Activated gamma-delta T cell treated with anti-CD3 and anti-CD28 coated beads, Interleukin-2, amount 50 U/mL, for 16 hours (primary cell): ENCODE results near the gene TTLL6.
"Not testable (repeated sequence)": the region's sequence is repeated elsewhere in the genome, so short reads cannot be mapped to it uniquely, and the experiment has no call there.

Experiments used
- DNase-seq: peaks from one replicate; pipeline ENCODE4 v3.0.0-alpha.2; 2020; ENCODE audit warnings: low read depth

The TTLL6 gene

DNA sequence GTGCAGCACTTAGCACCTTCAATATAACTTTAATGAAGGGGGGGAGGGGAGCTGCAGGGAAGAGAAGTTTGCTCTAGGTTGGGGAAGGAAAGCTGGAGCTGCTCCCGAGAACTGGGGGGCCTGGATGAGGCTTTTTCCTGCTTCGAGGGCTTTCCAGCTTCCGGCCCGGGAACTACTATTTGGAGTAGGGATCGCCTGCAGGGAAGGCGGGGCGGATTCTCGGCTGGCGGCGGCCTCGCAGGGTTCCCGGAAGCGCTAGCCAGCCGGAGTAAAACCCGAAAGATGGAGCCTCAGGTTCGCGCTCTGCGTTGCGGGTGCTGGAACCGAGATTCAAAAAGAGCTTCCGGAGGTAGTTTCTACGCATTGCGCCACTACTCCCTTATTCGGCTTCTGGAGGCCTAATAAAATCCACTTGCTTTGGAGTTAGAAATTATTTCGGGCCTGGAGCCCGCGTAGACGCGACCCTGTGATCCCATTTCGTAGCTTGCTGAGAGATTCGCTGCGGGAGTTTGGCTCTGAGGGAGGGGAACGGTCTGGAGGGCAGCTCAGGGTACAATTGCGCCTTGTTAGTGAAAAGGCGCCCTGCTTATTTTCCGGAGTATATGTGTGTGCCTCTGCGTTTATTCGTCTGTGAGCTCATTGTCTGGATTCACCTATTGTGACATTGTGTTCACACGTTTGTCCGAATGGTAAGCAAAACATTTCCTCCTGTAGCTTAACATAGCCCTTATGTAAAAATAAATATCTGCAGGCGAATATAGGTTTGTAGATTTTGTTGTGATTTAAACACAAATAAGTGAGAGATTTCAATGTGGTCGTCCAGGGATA is 93.4 kb downstream of the TTLL6 start:
- DNase-seq: no peak

DNA sequence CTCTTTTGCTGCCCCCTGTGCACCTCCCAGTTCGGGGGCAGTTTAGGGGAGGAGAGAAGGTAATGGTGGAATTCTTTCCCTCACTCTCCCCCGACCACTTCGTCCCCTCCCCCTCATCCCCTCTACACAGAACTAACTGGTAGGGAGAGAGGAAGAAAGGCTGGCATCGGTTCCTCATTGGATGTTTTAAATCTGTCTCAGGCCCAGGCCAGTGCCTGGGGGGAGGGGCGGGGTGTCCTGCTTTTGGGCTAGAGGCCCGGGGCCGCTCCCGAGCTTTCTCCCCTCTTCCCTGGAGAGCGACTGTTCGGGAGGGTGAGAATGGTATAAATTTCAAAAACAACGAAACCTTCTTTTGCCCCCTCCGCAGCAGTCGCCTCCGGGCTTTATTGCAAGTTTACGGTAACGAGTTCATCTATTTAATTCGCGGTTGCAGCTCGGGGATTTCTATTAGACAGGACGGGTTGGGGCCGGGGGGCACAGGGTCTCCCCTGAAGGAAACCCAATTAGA is 94.1 kb downstream of the TTLL6 start, which contains the start of gene PRAC2:
TSS of gene PRAC2 (plus strand) at position 271 of the 508 bp plus-strand sequence. CDS start 1,226 bp downstream, outside the sequence.
- DNase-seq: no peak

DNA sequence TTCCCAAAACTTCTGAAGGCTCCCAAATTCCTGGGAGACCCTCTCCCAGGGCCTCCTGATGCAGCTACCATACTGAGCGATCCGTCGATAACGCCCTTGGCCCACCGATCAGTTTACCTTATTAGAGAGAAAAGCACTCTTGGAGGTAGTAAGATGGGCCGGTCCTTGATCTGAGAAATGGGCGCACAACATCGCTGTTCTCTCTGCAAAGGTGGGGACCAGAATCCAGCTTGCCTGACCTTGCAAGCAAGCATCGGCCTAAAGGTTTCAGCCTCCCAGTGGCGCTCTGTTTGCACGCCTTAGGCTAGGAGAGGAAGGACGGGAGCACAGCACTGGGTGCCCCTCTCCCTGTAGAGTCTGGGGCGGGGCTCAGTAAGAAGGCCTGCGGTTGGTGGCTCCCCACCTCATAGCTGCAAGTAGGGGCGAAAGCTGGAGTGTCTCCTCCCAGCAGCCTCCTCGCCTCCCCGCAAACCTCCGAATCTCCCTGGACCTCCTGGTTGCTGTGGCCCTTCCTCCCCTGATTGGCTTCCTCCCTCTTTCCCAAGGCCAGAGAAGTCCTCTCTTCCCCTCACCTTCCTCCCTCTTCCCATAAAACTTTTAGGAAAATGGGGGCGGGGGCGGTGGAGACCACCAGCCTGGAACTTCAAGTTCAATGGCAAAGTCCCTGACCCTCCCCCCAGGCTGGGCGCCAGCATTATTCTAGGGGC is 94.7 kb downstream of the TTLL6 start, which contains the start of gene PRAC1:
TSS of gene PRAC1 (minus strand) at position 318 of the 707 bp plus-strand sequence. CDS start at position 192, 126 bp downstream.
- no peak for DNase-seq

DNA sequence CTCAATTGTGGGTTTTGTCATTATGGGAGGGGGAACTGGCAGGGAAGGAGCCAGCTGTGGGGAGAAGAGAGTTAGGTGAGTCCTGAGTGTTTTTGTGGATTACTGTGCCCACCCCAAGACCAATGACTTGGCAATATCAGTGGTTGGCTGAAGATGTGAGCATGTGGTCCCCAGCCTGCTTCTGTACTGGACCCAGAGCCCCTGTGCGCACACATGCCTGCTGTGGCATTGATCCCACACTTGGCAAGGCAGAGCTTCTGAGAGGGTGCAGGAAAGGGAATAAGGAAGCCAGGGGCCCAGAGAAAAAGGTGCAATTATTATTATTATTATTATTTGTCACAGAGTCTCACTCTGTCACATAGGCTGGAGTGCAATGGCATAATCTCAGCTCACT is 96.0 kb downstream of the TTLL6 start:
- no peak for DNase-seq

DNA sequence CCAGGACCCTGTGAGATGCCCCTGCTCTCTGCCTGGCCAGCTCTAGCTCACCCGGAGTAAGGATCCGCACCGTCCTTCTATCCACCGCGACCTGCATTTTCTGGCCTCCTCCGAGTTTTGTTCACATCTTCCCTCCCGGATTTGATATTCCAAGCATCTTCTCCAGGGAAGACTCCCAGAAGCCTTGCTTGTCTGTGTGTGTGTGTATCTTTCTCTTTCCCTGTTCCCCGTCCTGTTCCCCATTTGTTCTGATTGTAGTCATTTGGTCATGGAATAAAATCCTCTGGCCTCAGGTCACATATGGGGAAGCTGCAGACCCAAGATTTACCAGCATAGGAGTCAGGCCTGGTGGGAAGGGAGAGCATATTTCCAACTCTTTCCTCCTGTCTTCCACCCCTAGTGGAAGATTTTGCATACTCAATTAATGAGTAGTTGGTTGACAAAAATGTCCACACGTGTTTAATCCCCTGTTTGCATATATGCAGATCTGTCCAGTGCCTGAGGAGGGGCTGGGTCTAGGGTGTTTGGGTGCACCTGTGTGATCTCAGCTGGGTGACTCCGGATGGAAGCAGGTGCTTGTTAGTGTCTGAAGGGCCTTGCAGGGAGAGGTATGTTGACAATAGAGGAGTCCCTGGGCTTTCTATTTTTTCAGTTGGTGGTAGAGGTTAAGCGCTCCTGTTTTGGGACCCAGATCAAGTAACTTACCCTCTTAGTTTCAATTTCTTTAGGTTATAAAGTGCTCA is 96.6 kb downstream of the TTLL6 start:
- no peak for DNase-seq

GRCh38 chr17:48719642-48720265 is 97.3 kb downstream of the TTLL6 start:
- DNase-seq: no peak

DNA sequence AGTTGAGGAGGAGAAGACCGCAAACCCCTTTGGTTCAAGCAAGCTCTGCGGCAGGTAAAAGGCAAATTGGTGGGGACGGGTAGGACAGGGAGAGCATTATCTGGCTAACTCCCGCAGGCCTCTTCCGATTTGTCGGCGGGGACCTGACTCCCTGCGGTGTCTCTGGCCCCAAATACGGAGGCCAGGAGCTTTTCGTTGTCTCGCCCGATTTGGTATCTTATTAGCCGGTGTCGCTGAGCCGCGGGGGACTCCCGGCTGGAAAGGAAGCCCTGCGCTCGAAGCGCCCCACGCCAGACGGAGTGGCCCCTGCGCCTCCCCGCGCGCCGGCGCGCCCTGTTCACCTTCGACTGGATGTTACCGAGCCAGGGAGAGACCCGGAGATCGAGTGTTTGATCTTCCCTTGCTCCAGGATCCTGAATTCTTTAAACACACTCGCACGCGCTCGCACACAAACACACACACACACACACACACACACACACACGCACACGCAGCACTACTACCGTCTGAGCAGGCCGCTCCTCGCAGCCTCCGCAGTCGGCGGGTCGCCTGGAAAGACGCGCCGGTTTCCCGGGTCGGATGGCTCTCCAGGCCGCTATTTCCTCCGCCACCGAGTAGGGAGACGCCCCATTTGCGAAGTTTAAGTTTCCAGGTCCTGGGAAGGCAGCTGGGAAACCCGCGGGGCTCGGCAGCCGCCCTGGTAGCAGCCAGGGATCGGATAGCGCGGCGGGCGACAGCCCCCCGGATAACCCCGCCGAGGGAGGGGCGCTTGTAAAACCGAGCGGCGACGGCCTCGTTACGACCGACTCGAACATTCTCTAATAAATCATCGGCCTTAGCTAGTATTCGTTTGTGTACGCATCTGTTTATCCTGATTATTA is 98.0 kb downstream of the TTLL6 start:
- no peak for DNase-seq

DNA sequence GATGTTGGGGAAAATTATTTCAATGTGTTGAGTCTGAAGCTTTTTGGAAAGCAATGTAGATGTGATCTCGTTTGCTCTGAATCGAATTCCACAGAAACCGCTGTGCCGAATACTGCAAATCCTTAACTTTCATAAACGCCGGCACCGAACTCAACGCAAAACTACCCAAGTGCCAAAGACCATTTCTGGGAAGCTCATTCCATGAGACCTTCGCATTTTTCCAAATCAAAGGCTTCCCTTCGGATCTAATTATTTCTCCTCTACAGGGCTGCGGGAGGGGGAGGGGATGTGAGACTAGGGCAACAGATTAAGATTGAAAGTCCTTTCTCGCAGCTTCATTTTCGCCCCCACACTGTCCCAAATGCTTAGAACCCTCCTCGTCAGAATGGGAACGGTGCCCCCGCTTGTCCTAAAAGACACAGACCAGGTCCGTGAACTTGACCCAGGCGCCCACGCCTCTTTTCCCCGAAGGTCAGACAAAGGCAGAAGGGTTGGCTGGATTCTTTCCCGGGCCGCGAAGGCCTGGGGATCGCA is 98.7 kb downstream of the TTLL6 start:
- no peak for DNase-seq

DNA sequence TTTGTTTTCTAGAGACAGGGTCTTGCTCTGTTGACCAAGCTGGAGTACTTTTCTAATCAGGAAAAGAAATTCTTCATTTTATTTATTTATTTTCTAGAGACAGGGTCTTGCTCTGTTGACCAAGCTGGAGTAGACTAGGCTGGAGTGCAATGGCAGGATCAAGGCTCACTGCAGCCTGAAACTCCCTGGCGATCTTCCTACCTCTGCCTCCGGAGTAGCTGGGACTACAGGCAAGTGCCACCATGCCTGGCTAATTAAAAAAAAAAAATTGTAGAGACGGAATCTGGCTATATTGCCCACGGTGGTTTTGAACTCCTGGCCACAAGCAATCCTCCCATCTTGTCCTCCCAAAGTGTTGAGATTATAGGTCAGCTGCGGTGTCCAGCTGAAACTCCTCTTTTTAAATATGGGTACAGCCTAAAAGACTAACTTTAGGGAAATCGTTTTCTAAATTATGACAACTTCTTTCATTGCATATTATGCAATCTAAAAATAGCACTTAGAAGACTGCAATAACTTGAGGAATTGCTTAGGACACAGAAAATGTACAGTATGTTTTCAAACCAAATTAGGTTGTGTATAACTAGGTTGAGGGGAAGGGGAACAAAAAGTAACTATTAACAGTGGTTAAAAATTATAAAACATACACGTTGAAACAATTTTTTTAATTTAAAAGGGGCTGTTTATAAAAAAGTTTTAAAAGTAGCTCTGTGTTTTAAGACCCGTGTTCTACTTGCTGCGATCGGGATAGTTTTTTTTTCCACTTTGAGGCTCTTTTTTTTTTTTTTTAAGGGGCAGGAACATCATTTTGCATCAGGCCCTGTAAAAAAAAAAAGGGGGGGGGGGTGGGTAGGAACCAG is 99.4 kb downstream of the TTLL6 start:
- no peak for DNase-seq

DNA sequence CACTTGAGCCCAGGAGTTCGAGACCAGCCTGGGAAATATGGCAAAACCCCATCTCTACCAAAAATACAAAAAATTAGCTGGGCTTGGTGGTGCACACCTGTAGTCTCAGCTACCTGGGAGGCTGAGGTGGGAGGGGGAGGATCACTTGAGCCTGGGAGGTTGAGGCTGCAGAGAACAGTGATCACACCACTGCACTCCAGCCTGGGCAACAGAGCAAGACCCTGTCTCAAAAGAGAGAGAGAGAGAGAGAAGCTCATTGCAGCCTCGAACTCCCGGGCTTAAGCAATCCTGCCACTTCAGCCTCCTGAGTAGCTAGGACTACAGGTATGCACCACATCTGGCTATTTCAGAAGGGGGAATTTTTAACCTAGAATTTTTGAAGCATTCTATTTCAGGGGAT is 100.5 kb downstream of the TTLL6 start:
- DNase-seq: not testable (repeated sequence)

- no peak for DNase-seq
Measured at GRCh38 chr17:48715496-48716399, 101.3 kb downstream of the TTLL6 start.
